HCT116 (cell line): Measurements from ENCODE around the gene ANP32B.

ENCODE experiments used
- EGR1 ChIP-seq: IDR thresholded peaks from 2 replicates; pipeline ENCODE4 v1.6.1; 2012; ENCODE audit warnings: low read depth
- POLR2A ChIP-seq: IDR thresholded peaks from 2 replicates; pipeline ENCODE4 v1.7.0; 2011; ENCODE audit warnings: borderline replicate concordance; ENCODE audit not compliant: insufficient read depth, insufficient read length; ENCODE audit errors: extremely low read depth
- TCF7L2 ChIP-seq: IDR thresholded peaks from 2 replicates; pipeline ENCODE4 v1.7.0; 2011; ENCODE audit warnings: borderline replicate concordance, inconsistent platforms; ENCODE audit not compliant: insufficient read depth, insufficient read length; ENCODE audit errors: extremely low read depth
- ZFX ChIP-seq: fragments of 450-650 bp; IDR thresholded peaks from 2 replicates; pipeline ENCODE4 v1.6.1; 2017
- ZNF274 ChIP-seq: fragments of 200-500 bp; sonication (Bioruptor generic); IDR thresholded peaks from 2 replicates; pipeline ENCODE4 v1.6.1; 2014; ENCODE audit warnings: mild to moderate bottlenecking, low read depth, low read length, inconsistent platforms
- TF ChIP-seq, protein P1 (sequence below), 3 experiments: fragments of 200-600 bp in 1 of 3; sonication (generic) in 1 of 3; IDR thresholded peaks in 2 of 3; conservative IDR thresholded peaks in 1 of 3; 2 replicates each; pipeline ENCODE4 v1.5.1; 2012 to 2017; ENCODE audit warnings: low read depth in 2 of 3, low read length in 2 of 3, antibody characterized with exemption in 1 of 3, borderline replicate concordance in 1 of 3, control low read depth in 1 of 3, mild to moderate bottlenecking in 1 of 3, mixed read lengths in 1 of 3, mixed run types in 1 of 3, moderate library complexity in 1 of 3; ENCODE audit not compliant: insufficient read depth in 1 of 3

DNA sequence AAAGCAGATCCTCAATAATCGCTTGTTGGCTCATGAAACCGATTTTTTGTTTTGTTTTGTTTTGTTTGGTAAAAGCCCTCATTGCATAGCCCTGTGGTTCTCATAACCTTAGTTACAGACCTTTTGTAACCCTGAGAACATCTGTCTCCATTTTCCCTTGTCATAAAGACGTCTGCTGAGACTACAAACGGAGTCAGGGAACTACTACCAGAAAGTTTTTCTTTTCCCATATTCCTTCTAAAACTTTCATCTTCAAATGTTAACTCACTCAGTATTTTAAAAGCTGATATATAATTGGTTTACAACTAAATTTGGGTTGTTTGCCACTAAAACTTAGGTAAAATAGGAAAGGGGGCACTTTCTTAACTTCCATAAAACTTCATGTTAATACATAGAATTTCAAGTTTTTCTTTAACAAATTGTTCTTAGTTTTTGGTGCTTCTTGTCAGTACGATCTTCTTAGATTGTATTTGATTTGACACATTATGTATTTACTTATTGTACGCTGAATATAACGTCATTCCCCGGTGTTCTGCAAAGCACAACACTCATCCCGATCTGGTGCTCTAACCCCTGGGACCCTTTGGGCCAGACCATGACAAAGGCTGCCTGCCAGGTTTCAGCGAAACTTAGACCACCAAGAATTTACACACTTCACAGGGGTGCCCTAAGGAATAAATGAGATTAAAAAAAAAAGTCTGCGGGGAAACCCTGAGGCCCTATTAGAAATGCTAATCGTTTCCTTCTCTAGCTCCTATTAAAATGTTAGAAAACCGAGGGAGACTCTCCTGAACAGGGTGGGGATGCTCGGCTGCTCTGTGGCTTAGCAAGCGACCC, 1.1 kb upstream of the ANP32B start:
- TF ChIP-seq, protein P1, sequence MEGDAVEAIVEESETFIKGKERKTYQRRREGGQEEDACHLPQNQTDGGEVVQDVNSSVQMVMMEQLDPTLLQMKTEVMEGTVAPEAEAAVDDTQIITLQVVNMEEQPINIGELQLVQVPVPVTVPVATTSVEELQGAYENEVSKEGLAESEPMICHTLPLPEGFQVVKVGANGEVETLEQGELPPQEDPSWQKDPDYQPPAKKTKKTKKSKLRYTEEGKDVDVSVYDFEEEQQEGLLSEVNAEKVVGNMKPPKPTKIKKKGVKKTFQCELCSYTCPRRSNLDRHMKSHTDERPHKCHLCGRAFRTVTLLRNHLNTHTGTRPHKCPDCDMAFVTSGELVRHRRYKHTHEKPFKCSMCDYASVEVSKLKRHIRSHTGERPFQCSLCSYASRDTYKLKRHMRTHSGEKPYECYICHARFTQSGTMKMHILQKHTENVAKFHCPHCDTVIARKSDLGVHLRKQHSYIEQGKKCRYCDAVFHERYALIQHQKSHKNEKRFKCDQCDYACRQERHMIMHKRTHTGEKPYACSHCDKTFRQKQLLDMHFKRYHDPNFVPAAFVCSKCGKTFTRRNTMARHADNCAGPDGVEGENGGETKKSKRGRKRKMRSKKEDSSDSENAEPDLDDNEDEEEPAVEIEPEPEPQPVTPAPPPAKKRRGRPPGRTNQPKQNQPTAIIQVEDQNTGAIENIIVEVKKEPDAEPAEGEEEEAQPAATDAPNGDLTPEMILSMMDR (IDR thresholded peaks at IDR 0.05 in 2 of 3, conservative IDR thresholded peaks at IDR 0.05 in 1 of 3; ENCODE audit: borderline replicate concordance in 1 of 3, insufficient read depth in 1 of 3, low read depth in 2 of 3, low read length in 2 of 3): no peak
- TF ChIP-seq POLR2A (no peak), ZFX (no peak), ZNF274 (no peak), EGR1 (0 out of 2 replicates have a peak, but pooled peaks have one; percentile 19), TCF7L2 (no peak)
